Colon (tissue), 2 donors: ENCODE measurements around the gene GRID2.

Experiments used
- FAIRE-seq: peaks from 2 replicates; lab custom pipeline; 2012; peaks lifted over from hg19 to GRCh38; lab: Jason Lieb, UNC
- donor health status: control.
- donor health status: control.

The GRID2 gene

DNA sequence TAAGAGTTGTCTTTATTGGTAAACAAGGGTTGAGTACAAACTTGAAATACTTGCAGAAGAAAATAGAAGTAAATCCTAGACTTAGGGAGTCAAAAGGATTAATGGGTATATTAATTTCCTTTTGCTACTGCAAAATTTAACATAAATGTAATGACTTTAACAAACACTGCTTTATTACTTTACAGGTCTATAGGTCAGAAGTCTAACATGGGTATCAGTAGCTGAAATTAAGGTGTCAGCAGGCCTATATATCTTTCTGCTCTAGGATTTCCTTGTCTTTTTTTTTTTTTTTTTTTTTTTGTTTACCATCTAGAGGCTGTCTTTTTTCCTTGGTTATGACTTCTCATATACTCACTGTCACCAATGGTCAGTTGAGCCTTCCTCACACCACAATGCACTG, 220.4 kb downstream of the GRID2 start:
- no peak for FAIRE-seq

DNA sequence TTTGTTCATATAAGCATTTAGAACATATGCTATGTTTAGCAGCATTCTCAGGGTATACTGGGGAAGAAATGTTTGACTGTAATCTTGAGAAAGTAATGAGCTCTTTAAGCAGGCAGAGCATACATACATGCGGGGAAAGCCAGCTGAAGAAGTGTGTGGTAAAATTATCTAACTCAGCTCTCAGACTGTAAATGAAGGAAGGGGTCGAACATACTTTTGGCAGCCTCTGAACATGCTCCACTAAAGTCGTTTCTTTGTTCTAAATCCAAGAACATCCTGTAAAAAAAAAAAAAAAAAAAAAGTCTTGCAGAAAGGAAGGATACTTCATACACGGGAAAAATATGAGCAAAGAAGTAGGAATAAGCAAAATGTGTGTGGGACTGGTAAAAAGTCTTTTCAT, 224.8 kb downstream of the GRID2 start:
- FAIRE-seq = no peak

DNA sequence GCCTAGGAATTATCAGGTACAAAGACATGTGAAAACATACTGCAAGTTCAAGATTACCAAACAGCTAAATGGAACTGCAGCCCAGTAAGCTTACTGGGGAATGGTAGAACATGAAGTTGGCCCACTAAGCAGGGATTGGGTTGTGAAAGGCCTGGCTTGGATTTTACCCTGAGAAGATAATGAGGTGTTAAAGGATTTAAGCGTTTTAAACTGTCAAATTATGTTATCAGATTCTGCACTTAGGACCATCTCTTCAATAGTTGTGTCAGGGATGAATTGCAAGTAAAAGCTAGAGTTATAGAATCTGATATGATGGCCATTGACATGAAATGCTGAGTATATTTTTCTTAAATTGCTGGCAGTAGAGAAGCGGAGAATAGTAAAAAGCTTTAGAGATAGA, 225.7 kb downstream of the GRID2 start:
- no peak for FAIRE-seq

DNA sequence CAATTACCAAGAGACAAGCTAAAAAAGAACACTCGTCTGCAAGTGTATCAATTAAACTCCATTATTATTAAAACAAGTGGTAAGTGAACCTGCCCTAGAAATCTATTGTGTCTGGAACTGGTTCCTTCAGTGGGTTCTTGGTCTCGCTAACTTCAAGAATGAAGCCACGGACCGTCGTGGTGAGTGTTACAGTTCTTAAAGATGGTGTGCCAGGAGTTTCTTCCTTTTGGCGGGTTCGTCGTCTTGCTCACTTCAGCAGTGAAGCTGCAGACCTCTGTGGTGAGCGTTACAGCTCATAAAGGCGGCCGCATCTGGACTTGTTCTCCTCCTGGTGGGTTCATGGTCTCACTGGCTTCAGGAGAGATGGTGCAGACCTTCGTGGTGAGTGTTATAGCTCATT, 231.8 kb downstream of the GRID2 start:
- FAIRE-seq = no peak

DNA sequence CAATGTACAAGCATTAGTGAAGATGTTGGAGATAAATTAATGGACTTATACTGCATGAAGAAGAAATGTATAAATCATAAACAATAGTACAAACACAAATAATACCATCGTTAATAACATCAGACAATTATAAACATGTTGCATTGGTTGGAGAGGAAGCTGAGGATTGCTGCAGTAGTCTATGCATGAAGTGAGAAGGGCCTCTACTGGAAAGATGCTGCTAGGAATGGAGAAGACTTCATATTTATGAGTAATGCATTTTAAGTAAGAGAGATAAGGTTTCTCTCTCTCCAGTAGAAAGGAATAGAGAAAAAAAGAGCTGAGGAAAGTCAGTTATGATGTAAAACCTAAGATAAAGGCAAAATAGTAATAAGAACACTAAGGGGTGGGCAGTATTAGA, 247.8 kb downstream of the GRID2 start:
- no peak for FAIRE-seq

DNA sequence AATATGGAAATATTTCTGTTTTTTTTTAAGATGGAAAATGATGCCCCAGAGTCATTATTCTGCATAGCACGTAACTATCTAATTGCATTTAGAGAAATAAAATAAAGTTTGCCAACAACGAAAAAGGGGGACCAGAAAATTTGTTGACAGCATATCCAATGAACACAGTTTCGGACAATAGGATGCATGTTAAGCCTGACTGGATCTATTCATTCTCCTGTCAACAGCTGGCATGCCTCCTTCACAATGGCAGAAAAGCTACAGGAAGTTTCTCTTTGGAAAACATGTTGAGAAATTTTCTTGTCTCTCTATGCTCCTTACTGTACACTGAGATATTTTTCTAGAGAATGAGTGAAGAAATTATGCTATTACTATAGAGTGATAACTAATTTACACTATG, 262.5 kb downstream of the GRID2 start:
- FAIRE-seq = no peak

DNA sequence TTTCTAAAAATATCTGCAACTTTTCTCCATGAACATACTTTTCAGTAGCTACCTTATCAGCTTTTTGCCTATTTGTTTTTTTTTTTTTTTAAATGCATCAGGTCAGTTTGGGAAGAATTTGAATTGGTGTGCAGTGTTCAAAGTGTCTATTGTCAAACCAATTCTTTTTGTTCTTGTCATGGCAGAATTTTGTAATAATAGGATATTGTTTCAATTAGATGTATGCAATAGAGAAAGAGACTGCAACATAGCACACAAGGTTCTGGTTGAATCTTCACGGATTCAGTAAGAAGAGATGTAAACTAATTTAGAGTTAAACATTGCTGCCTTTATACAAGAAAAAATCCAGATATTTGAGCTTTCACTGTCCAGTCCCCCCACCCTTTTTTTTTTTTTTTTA, 277.1 kb downstream of the GRID2 start:
- FAIRE-seq = no peak

DNA sequence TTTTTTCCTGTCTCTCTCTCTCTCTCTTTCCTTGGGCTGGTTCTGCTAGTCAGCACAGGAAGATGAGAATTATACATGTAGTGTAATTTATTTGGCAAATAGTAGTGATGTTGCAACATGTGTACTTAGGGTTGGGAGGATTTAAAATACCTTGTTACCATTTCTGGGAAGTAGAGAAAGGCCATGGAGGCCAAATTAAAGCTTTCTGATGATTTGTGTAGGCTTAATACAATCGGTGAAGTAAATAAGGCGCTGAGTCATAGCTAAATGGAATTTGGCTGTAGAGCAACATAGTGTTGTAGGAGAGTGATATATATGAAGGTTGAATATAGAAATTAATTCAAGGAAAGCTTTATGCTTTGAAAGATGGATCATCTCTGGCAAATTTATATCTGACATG, 295.3 kb downstream of the GRID2 start:
- no peak for FAIRE-seq

DNA sequence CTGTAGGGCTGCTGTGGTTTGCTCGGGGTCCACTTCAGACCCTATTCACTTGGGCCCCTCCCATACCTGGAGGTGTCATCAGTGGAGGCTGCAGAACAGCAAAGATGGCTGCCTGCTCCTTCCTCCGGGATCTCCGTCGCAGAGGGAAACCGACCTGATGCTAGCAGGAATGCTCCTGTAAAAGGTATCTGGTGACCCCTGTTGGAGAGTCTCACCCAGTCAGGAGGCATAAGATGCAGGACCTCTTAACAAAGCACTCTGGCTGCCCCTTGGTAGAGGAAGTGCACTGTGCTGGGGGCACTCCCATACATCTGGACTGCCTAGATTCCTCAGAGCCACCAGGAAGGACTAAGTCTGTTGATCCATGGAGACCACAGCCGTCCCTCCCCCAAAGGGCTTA, 296.9 kb downstream of the GRID2 start:
- FAIRE-seq = no peak

DNA sequence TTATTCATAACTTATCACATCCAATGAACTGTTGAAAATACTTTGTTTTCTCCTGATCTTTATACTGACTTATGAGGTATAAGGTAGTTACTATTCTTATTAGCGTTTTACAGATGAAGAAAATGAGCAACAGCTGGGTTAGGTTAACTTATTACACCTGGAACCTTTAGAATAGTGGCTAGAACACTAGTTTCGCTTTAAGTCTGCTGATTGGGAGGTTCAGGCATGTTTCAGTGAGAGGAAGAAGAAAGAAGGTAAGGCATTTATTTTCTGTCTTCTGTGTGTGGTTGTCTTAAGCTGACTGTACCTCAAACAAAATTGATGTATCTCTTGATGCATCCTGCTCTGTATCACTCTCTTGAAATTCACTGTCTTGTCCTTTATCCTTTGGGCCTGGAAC, 302.5 kb downstream of the GRID2 start:
- FAIRE-seq = no peak

DNA sequence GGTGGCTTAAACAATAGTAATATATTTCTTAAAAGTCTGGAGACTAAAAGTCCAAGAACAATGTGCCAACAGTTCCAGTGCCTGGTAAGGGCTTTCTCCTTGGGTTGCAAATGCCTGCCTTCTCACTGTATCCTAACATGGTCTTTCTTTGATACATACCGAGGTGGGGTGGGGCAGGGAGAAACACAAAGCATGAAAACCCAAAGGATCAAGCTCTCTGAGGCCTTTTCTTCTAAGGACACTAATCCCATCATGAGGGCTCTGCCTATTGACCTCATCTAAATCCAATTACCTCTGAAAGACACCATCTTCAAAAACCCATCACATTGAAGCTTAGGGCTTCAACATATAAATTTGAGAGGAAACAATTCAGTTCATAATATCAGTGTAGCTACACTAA, 311.3 kb downstream of the GRID2 start:
- no peak for FAIRE-seq

DNA sequence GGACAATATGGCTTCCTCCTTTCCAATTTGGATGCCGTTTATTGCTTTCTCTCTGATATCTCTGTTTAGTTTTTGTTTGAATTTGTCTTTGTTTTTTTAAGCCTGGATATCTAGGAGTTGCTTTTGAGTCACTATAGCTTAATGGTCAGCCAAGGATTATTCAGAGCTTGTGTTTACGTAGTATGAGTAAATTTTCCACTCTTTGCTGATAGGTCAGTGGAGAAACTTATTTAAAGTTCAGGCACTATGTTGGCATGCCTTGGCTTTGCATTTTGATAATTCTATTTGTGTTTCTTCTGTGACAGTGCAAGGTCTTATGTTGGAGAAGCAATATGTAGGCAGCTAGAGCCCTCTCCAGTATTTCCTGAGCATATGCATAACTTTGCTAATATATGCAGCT, 315.2 kb downstream of the GRID2 start:
- no peak for FAIRE-seq

DNA sequence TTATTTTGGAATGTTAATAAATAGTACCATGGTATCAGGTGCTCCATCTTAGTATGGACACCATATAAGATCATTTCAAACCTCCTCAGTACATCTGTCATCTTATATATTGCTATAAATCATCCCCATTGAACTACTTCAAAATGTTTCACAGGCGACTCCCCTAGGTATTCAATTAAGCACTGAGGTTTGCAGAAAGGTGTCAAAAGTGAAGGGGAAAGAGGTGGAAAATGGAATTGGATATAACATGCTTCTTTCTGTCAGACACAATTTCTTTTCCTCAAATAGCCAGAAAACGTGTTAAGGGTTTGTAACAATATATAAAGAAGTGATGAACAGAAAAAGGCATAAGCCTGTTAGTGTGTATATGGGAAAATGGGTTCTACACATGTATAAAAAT, 325.5 kb downstream of the GRID2 start:
- FAIRE-seq = no peak

DNA sequence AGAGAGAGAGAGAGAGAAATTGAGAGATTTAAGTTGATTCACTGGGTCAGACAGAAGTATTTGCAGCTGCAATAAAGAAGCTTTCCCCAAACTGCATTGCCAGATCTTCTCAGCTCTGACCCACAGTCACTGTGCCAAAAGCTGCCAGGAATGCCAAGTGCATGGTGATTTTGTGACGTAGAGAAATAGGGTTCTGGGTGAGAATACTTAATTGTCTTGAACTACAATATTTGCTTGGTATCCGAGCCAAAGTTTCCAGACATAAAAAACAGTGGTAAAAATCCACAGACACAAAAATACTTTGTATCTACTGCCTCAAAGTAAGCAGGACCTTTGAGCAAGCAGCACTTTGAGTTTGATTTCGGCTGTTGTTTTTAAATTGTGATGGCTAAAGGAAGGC, 331.1 kb downstream of the GRID2 start:
- no peak for FAIRE-seq

DNA sequence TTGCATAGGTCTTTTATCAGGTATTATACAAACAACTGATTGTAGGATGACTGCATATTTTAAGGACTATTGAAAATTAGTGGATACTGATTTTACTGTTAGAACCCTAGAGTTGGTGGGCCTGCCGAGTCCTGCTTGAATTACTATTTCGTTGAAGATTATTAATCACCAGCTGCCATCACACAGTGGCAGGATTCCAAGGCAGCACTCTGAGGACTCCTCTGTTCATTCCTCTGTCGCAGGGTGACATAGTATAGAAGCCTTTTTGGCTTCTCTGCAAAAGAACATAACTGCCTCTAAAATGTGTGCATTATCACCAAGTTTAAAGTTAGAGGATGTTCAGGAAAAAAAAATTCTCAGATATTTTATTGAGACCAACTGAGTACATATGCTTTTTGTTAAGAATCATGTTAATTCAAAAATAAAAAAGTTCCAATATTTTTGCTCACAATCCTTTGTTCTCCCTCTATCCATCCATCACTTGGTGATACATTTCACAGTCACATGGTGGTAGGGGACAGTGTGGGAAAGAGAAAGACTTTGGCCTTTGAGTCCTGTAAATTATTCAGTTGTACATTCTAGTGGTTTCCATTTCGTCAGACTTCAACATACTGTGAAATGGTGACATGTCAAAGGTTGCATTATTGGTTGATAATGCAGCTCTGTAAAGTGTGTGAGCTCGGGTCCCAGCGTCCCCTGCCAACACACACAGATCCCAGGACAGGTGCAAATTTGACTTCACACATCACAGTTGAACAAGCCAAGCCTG, 332.5 kb downstream of the GRID2 start:
- no peak for FAIRE-seq

DNA sequence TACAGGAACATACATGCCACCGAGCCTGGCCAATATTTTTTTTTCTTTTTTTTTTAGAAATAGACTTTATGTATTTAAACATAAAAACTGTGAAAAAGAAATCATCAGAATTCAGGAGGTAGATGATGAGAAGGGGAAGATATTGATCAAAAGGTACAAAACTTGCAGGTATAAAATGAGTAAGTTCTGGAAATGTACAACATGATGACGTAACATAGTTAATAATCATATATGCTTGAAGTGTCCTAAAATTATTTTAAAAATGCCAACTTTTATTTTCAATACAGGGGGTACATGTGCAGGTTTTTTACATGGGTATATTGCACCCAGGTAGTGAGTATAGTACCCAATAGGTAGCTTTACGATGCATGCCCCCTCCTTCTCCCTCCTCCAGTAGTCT, 337.6 kb downstream of the GRID2 start:
- FAIRE-seq = no peak

DNA sequence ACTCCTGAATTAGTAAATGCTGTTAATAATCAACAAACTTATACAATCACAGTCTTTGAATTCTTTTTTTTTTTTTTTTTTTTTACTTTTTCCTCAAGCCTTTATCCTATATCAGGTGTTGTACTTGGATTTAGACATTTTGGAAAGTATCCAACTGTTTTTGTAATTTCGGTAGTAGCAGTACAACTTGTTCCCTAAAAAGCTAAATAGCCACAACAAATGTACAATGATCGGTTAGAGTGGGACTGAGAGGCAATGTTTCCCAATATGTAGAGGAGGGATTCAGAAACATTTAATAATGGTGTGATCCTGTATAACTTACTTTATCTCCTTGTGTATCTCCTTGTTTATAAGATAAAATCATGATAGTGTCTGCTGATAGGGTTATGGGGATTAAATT, 343.1 kb downstream of the GRID2 start:
- FAIRE-seq = no peak

DNA sequence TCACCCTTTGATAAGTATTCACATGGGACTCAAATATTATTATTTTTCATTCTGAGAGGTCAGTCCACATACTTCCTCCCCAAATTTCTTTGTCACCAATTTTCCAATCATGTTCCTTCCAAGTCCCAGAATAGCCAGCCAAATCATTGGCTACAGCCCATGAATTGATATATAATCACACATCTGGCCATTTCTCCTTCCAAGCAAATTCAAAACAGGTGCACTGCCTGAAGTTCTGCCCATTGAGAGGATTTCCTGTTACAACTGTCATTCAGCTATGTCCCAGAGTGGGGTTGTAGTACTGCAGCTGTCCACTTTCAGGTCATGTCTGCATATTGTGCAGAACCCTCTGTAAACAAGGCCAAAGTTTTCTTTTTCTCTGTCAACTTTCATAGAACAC, 347.8 kb downstream of the GRID2 start:
- no peak for FAIRE-seq

DNA sequence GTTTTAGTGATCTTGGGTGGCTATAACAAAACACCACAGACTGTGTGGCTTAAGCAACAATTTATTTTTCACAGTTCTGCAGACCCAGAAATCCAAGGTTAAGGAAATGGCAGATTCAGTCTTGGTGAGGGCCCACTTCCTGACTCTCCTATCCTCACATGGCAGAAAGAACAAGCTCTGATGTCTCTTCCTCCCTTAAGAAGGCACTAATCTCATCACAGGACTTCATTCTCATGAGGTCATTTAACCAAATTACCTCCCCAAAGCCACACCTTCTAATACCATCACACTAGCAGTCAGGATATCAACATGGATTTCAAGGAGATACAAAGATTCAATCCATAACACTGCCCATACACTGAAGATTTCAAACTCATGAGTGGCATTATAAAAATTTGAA, 350.3 kb downstream of the GRID2 start:
- no peak for FAIRE-seq

DNA sequence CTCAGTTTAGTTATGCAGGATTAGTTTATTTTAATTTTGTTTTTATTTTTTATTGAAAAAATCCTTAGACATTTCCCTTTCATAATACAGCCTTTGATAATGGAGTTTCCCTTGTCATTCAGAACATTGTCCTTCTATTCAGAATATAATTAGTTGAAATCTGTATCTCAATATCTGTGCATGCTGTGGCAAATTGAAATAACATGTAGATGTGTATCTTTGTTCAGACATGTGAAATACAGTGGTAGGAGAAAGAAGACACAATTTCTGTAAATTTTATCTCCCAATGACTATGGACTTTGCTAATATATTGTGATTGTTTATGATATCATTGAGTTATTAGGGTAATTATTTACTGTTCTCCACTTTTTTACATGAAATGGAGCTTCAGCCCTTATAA, 353.9 kb downstream of the GRID2 start:
- FAIRE-seq = no peak

DNA sequence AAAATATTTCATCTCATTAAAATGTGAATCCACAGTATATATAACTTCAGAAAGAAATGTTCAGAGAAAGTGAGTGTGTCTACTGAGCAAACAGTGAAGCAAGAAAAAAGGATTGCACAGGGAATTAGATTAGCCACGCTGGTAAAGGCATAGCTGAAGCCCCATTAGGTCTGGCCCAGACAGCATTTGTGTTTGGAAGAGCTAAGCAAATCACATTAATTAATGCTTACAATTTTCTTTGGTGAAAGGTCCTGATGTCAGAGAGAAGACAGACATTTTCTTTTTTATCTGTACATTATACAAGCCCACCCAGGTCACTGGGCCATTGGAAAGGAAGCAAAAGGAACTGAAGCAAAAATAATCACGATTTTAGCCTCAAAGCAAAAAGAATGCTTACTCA, 354.6 kb downstream of the GRID2 start:
- no peak for FAIRE-seq

DNA sequence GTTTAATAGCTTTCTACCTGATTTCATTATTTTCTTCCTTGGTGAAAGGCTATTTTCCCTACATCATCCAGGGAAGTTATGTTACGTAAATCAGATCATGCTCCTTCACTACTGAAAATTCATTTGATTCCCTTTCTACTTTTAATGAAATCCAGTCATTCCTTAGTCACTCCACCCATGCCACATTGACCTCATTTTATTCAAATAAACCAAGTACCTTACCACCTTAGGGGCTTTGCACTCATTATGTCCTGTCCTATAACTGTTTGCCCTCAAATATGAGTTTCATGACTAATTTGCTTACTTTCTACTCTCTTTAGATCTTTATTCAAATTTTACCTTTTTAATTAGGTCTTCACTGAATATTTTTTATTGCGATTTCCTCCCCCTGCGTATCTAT, 374.0 kb downstream of the GRID2 start:
- FAIRE-seq = no peak

DNA sequence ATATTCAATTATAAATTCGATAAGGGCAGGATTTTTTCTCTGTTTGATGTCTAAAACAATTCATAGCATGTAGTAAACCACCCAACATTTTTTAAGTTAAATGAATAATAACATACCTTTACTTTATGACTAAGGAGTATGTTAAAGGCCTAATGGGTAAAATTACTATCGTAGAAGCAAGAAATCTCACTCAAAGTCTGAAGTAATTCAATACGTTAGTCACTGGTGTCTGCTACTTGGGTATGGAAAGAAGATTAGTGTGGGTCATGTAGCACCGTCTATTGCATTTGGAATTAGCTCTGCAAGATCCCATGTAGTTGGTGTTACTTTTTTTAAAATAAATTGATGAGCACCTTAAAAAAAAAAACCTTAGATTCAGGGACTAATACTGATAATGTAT, 374.5 kb downstream of the GRID2 start:
- no peak for FAIRE-seq

DNA sequence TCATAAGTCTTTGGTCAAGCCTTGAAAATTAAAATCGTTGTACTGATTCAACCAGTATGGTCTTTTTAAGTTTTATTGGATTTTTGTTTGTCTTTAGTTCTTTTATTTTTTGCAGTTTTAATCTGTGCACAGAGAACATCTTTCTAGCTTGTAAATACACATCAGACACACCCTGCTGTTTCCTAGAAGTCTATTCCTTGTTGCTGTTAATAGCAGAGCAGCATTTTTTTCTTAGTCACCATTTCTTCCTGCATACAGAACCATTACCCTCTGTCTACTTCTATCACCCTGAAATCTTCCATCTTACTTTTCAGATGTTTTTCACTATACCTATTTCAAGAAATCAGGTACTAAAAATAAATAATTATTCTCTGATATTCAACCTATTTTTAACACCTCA, 375.4 kb downstream of the GRID2 start:
- FAIRE-seq = no peak

DNA sequence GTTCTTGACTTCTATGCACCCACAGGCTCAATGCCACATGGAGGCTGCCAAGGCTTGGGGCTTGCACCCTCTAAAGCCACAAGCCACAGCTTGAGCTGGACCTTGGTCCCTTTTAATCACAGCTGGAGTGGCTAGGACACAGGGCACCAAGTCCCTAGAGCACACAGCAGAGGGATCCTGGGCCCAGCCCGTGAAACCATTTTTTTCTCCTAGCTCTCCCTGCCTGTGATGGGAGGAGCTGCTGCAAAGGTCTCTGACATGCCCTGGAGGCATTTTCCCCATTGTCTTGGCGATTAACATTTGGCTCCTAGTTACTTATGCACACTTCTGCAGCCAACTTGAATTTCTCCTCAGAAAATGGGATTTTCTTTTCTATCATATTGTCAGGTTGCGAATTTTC, 410.9 kb downstream of the GRID2 start:
- no peak for FAIRE-seq
